GM23338 (cell line): ENCODE results near the gene TECTA. TPM values are rescaled to one million over a fixed set of nuclear protein-coding genes. Genes with fewer than 3 reads are reported as not detected.
A peak's percentile ranks its signal among the peaks of the same experiment; 100 is the strongest.
"Not testable (repeated sequence)": the region's sequence is repeated elsewhere in the genome, so short reads cannot be mapped to it uniquely, and the experiment has no call there.

Experiments used
- ATAC-seq: fragments of 200-7000 bp; cut with Tn5 transposase; 3 replicates; pipeline ENCODE4 v1.9.1; 2020
- DNase-seq: peaks from one replicate; pipeline ENCODE4 v3.0.0-alpha.2; 2015; ENCODE audit warnings: low spot score
- H2AFZ ChIP-seq: fragments of 200-600 bp; sonication (generic); 2 replicates; pipeline ENCODE4 v1.8.0; 2016; ENCODE audit warnings: antibody characterized with exemption, mild to moderate bottlenecking, moderate library complexity
- H3F3A ChIP-seq: fragments of 200-600 bp; sonication (generic); replicated peaks from 2 replicates; pipeline ENCODE4 v1.8.0; 2017; ENCODE audit warnings: antibody characterized with exemption, mixed run types, low read depth
- H3K27ac ChIP-seq: fragments of 200-600 bp; sonication (generic); 2 replicates; pipeline ENCODE4 v1.6.1; 2016; ENCODE audit warnings: low read depth
- H3K27me3 ChIP-seq: fragments of 200-600 bp; sonication (generic); 2 replicates; pipeline ENCODE4 v1.8.0; 2016; ENCODE audit warnings: mild to moderate bottlenecking, mixed run types, moderate library complexity; ENCODE audit not compliant: insufficient read depth
- H3K36me3 ChIP-seq: fragments of 200-600 bp; sonication (generic); 2 replicates; pipeline ENCODE4 v1.8.0; 2016; ENCODE audit warnings: mild to moderate bottlenecking; ENCODE audit not compliant: insufficient read depth
- H3K4me1 ChIP-seq: fragments of 200-600 bp; sonication (generic); 2 replicates; pipeline ENCODE4 v1.8.0; 2016; ENCODE audit warnings: mild to moderate bottlenecking, moderate library complexity; ENCODE audit not compliant: insufficient read depth
- H3K4me2 ChIP-seq: fragments of 200-600 bp; sonication (generic); 2 replicates; pipeline ENCODE4 v1.7.1; 2017; ENCODE audit warnings: mixed run types
- H3K4me3 ChIP-seq: fragments of 200-600 bp; sonication (generic); 2 replicates; pipeline ENCODE4 v1.6.1; 2016; ENCODE audit warnings: mixed run types
- H3K79me2 ChIP-seq: fragments of 200-600 bp; sonication (generic); replicated peaks from 2 replicates; pipeline ENCODE4 v1.8.0; 2017; ENCODE audit warnings: mild to moderate bottlenecking; ENCODE audit not compliant: insufficient read depth
- H3K9me2 ChIP-seq: fragments of 200-600 bp; sonication (generic); 2 replicates; pipeline ENCODE4 v1.8.0; 2017; ENCODE audit not compliant: insufficient read depth
- H4K20me1 ChIP-seq: fragments of 200-600 bp; sonication (generic); replicated peaks from 2 replicates; pipeline ENCODE4 v1.8.0; 2017; ENCODE audit warnings: mild to moderate bottlenecking; ENCODE audit not compliant: insufficient read depth
- H3K27ac Mint-ChIP-seq: 2 replicates; pipeline ENCODE4 v1.8.0; 2020; ENCODE audit warnings: inconsistent platforms, mild to moderate bottlenecking, moderate library complexity, mixed read lengths
- H3K27me3 Mint-ChIP-seq: 3 replicates; pipeline ENCODE4 v1.8.0; 2022; ENCODE audit warnings: low read depth, mild to moderate bottlenecking, moderate library complexity, mixed read lengths, inconsistent platforms; ENCODE audit not compliant: insufficient read depth, poor library complexity
- H3K36me3 Mint-ChIP-seq: 3 replicates; pipeline ENCODE4 v1.8.0; 2021; ENCODE audit warnings: low read depth, mild to moderate bottlenecking, inconsistent platforms, moderate library complexity, mixed read lengths
- H3K4me1 Mint-ChIP-seq: 3 replicates; pipeline ENCODE4 v1.8.0; 2020; ENCODE audit warnings: mild to moderate bottlenecking, inconsistent platforms, mixed read lengths
- H3K4me3 Mint-ChIP-seq: 3 replicates; pipeline ENCODE4 v1.8.0; 2021; ENCODE audit warnings: moderate library complexity, mild to moderate bottlenecking, inconsistent platforms, mixed read lengths
- H3K9me3 Mint-ChIP-seq: 3 replicates; pipeline ENCODE4 v1.8.0; 2020; ENCODE audit warnings: moderate library complexity, mild to moderate bottlenecking, inconsistent platforms, mixed read lengths
- EZH2phosphoT487 ChIP-seq: fragments of 200-600 bp; sonication (generic); IDR thresholded peaks from one replicate; pipeline ENCODE4 v1.8.1; 2018; ENCODE audit warnings: antibody characterized with exemption; ENCODE audit not compliant: unreplicated experiment
- JUNB ChIP-seq: IDR thresholded peaks from one replicate; pipeline ENCODE4 v1.6.1; 2016; ENCODE audit warnings: antibody characterized with exemption; ENCODE audit not compliant: unreplicated experiment
- POLR2AphosphoS5 ChIP-seq: IDR thresholded peaks from 2 replicates; pipeline ENCODE4 v1.6.1; 2016; ENCODE audit warnings: antibody characterized with exemption, low read depth
- polyA plus RNA-seq: library from polyadenylated mRNA; unstranded; fragments of >200 nt; fragmentation: Nextera tagmentation; extraction: Ambion mirVana; gene quantifications from 2 replicates; pipeline ENCODE4 v1.2.1, GENCODE V29; 2016
- total RNA-seq: library from RNA; depleted of rRNA; stranded (reverse); fragments of >200 nt; shearing (Covaris generic); gene quantifications from 2 replicates; pipeline ENCODE4 v1.2.3, GENCODE V29; 2014
- TF ChIP-seq, protein P1 (sequence below): fragments of 250-450 bp; sonication (Bioruptor Pico); IDR thresholded peaks from 2 replicates; pipeline ENCODE4 v1.5.0; 2020; ENCODE audit warnings: mild to moderate bottlenecking, moderate library complexity
- TF ChIP-seq, protein P2 (sequence below): IDR thresholded peaks from one replicate; pipeline ENCODE4 v1.6.1; 2018; ENCODE audit warnings: antibody characterized with exemption; ENCODE audit not compliant: unreplicated experiment

Gene TECTA
- total and polyA plus RNA-seq, 2 experiments from 2014 or later: 0.34 to 0.69 TPM

GRCh38 chr11:121113611-121114010 lies 12.6 kb downstream of the TECTA start:
- no peaks in the 10 kb centered on the region for H3K36me3 ChIP-seq
- Mint-ChIP-seq H3K4me1 (peaks cover 10% of the 10 kb centered on the region; the same call in 2 of the 3 replicates), H3K27ac (no peak overlapping the region), H3K4me3 (no peak overlapping the region), H3K27me3 (no peaks in the 10 kb centered on the region), H3K9me3 (no peaks in the 10 kb centered on the region), H3K36me3 (no peaks in the 10 kb centered on the region)
- ATAC-seq: no peak
- no peak overlapping the region for H3K4me2 ChIP-seq
- H3K9me2 ChIP-seq: 0 out of 2 replicates have a peak, but pooled peaks cover 3% of the 10 kb centered on the region
- no peak overlapping the region for H3K27ac ChIP-seq
- H3K79me2 ChIP-seq: no peaks in the 10 kb centered on the region
- H3F3A ChIP-seq: no peaks in the 10 kb centered on the region
- DNase-seq: no peak
- H2AFZ ChIP-seq: 0 out of 2 replicates have a peak overlapping the region, but pooled peaks have one; percentile 32
- no peak overlapping the region for H3K4me3 ChIP-seq
- no peaks in the 10 kb centered on the region for H4K20me1 ChIP-seq
- no peaks in the 10 kb centered on the region for H3K27me3 ChIP-seq
- TF ChIP-seq POLR2AphosphoS5: no peak
- TF ChIP-seq, protein P1, sequence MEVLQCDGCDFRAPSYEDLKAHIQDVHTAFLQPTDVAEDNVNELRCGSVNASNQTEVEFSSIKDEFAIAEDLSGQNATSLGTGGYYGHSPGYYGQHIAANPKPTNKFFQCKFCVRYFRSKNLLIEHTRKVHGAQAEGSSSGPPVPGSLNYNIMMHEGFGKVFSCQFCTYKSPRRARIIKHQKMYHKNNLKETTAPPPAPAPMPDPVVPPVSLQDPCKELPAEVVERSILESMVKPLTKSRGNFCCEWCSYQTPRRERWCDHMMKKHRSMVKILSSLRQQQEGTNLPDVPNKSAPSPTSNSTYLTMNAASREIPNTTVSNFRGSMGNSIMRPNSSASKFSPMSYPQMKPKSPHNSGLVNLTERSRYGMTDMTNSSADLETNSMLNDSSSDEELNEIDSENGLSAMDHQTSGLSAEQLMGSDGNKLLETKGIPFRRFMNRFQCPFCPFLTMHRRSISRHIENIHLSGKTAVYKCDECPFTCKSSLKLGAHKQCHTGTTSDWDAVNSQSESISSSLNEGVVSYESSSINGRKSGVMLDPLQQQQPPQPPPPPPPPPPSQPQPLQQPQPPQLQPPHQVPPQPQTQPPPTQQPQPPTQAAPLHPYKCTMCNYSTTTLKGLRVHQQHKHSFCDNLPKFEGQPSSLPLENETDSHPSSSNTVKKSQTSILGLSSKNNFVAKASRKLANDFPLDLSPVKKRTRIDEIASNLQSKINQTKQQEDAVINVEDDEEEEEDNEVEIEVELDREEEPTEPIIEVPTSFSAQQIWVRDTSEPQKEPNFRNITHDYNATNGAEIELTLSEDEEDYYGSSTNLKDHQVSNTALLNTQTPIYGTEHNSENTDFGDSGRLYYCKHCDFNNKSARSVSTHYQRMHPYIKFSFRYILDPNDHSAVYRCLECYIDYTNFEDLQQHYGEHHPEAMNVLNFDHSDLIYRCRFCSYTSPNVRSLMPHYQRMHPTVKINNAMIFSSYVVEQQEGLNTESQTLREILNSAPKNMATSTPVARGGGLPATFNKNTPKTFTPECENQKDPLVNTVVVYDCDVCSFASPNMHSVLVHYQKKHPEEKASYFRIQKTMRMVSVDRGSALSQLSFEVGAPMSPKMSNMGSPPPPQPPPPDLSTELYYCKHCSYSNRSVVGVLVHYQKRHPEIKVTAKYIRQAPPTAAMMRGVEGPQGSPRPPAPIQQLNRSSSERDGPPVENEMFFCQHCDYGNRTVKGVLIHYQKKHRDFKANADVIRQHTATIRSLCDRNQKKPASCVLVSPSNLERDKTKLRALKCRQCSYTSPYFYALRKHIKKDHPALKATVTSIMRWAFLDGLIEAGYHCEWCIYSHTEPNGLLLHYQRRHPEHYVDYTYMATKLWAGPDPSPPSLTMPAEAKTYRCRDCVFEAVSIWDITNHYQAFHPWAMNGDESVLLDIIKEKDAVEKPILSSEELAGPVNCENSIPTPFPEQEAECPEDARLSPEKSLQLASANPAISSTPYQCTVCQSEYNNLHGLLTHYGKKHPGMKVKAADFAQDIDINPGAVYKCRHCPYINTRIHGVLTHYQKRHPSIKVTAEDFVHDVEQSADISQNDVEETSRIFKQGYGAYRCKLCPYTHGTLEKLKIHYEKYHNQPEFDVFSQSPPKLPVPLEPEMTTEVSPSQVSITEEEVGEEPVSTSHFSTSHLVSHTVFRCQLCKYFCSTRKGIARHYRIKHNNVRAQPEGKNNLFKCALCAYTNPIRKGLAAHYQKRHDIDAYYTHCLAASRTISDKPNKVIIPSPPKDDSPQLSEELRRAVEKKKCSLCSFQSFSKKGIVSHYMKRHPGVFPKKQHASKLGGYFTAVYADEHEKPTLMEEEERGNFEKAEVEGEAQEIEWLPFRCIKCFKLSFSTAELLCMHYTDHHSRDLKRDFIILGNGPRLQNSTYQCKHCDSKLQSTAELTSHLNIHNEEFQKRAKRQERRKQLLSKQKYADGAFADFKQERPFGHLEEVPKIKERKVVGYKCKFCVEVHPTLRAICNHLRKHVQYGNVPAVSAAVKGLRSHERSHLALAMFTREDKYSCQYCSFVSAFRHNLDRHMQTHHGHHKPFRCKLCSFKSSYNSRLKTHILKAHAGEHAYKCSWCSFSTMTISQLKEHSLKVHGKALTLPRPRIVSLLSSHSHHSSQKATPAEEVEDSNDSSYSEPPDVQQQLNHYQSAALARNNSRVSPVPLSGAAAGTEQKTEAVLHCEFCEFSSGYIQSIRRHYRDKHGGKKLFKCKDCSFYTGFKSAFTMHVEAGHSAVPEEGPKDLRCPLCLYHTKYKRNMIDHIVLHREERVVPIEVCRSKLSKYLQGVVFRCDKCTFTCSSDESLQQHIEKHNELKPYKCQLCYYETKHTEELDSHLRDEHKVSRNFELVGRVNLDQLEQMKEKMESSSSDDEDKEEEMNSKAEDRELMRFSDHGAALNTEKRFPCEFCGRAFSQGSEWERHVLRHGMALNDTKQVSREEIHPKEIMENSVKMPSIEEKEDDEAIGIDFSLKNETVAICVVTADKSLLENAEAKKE (CRISPR knock-in tag): no peak
- no peak for TF ChIP-seq JUNB
- TF ChIP-seq, protein P2, sequence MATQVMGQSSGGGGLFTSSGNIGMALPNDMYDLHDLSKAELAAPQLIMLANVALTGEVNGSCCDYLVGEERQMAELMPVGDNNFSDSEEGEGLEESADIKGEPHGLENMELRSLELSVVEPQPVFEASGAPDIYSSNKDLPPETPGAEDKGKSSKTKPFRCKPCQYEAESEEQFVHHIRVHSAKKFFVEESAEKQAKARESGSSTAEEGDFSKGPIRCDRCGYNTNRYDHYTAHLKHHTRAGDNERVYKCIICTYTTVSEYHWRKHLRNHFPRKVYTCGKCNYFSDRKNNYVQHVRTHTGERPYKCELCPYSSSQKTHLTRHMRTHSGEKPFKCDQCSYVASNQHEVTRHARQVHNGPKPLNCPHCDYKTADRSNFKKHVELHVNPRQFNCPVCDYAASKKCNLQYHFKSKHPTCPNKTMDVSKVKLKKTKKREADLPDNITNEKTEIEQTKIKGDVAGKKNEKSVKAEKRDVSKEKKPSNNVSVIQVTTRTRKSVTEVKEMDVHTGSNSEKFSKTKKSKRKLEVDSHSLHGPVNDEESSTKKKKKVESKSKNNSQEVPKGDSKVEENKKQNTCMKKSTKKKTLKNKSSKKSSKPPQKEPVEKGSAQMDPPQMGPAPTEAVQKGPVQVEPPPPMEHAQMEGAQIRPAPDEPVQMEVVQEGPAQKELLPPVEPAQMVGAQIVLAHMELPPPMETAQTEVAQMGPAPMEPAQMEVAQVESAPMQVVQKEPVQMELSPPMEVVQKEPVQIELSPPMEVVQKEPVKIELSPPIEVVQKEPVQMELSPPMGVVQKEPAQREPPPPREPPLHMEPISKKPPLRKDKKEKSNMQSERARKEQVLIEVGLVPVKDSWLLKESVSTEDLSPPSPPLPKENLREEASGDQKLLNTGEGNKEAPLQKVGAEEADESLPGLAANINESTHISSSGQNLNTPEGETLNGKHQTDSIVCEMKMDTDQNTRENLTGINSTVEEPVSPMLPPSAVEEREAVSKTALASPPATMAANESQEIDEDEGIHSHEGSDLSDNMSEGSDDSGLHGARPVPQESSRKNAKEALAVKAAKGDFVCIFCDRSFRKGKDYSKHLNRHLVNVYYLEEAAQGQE: no peak
- no peak for TF ChIP-seq EZH2phosphoT487
- H3K4me1 ChIP-seq: no peaks in the 10 kb centered on the region

GRCh38 chr11:121115024-121115423 lies 14.0 kb downstream of the TECTA start:
- not testable (repeated sequence) for H3K9me2 ChIP-seq, H3F3A ChIP-seq, H3K79me2 ChIP-seq, H3K4me2 ChIP-seq, DNase-seq, H3K4me3 ChIP-seq, H2AFZ ChIP-seq, H3K4me3 Mint-ChIP-seq, H3K27me3 Mint-ChIP-seq, H4K20me1 ChIP-seq, H3K27me3 ChIP-seq, H3K36me3 Mint-ChIP-seq, H3K36me3 ChIP-seq, H3K4me1 ChIP-seq, H3K27ac Mint-ChIP-seq, H3K9me3 Mint-ChIP-seq, ATAC-seq, H3K27ac ChIP-seq
- peaks cover 13% of the 10 kb centered on the region; the same call in 2 of the 3 replicates for H3K4me1 Mint-ChIP-seq
